GM21423 (cell line): ENCODE data around the gene GRID2.

Experiments used
- ATAC-seq: cut with Tn5 transposase; IDR thresholded peaks from one replicate; pipeline ENCODE4 v1.9.1; 2021; ENCODE audit warnings: mild to moderate bottlenecking, moderate library complexity; ENCODE audit not compliant: unreplicated experiment

GRID2 gene

DNA sequence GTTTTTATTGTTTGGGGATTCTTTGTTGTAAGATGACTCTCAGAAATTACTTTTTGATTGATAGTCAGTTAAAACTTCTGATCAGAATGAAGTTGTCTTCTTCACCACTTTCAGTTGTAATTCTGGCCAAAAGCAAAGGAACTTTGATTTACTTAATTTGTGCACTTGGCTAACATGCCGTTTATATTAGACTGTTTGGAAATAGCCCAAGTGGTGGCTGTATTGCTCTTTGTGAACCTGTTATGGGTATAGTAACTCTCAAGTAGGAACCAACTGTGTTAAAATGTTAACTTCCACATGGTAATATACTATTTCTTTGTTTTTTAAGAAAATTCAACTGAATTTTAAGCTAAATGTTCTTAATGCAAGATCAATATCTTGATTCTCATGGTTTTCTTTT is 581.9 kb downstream of the GRID2 start:
- ATAC-seq: no peak

DNA sequence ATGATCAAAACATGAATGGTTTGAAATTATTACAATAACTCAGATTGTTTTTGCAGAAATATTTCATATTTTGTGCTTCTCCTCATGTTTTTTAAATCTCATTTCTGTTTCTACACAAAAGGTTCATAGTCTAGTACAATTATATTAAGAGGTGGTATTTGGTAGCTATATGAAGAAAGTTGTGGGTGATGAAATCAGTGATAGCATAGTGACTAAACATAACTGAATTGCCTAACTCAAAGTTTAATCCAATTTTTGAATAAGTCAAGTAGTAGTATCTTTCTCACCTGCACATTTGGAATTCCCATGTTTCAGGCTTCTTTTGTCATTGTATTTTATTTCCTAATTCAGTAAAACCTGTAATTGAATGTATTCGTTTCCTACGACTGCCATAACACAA is 648.7 kb downstream of the GRID2 start:
- ATAC-seq: no peak

DNA sequence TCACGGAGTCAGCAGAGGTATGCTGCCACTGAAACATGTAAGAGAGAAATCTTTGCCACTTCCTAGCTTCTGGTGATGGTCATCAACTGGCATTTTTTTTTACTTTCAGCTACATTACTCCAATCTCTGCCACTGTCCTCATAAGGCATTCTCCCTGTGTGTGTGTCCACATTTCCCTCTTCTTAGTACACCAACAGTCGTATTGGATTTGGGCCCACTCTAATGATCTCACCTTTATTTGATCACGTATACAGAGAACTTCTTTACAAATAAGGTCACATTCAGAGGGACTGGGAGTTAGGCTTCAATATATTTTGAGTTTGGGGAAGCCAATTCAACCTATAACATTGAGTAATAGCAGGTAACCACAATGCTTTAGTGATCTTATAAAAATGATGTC is 649.1 kb downstream of the GRID2 start:
- no peak for ATAC-seq

DNA sequence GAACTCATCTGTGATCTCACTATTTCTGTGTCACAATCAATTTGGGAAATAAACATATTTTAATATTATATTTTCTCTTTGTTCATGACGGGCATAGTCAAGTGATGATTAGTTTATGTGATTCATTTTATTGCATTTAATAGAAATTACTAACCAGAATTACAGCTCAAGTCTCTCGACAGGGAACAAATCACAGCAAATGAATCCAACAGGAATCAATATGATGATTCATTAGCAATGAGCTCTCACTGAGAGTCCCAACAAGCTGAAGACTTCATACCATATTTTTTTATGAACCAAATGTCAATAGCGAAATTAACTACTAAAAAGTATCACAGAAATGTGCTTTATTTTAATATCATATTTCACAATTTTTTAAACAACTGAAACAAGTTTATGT is 649.7 kb downstream of the GRID2 start:
- ATAC-seq: no peak

DNA sequence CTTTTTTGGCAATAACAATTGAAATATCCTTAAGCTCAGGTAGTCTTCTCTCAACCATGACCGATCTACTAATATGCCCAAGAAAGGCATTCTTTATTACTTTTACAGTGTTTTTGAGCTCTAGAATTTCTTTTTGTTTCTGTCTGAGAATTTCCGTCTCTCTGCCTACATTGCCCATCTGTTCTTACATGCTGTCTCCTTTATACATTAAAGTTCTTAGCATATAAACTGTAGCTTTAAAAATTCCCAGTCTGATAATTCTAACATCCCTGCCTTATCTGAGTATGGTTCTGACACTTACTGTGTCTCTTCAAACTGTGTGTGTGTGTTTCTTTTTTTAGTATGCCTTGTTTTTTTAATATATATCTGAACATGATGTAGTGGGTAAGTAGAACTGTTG is 658.1 kb downstream of the GRID2 start:
- ATAC-seq: no peak

DNA sequence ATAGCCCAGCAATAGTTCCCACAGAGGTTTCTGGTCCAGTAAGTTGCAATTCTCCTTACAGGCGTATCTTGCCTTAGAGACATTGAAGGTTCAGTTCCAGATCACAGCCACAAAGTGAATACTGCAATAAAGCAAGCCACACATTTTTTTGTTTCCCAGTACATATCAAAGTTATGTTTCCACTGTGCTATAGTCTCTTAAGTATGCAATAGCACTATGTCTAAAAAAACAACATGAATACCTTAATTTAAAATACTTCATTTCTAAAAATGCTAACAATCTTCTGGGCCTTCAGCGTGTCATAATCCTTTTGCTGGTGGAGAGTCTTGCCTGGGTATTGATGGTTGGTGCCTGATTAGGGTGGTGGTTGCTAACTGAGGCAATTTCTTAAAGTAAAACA is 659.1 kb downstream of the GRID2 start:
- ATAC-seq: no peak

DNA sequence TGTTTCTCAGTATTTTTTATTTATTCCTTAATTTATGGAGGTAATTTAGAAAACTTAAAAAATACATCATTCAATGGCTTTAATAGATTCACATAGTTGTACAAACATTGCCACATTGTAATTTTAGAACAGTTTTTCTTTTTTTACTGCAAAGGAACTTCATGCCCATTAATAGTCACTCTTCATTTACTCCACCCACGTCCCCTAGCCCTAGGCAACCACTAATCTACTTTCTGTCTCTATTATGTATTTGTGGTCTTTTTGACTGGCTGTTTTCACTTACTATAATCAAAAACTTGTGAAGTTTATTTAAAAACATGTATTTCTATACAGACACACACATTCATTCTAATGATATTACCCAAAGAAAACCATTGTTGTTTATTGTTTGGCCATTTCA is 664.8 kb downstream of the GRID2 start:
- no peak for ATAC-seq

DNA sequence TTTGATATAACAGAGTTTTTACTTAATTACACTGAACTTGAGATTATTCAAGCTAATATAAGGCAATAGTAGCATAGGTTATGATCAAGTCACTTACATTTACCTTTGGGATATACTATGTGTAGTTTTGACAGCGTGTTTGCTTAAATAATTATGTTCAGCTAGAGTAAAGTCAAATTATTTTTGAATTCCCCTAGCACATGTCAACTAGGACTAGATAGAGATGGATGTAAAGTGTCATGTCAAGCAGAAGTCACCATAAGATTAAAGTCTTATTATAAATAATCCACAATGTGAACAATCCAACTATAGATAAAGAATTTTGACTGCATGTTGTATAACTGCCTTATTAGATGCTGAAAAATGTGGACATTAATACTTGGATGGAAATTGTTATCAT is 665.2 kb downstream of the GRID2 start:
- ATAC-seq: no peak

DNA sequence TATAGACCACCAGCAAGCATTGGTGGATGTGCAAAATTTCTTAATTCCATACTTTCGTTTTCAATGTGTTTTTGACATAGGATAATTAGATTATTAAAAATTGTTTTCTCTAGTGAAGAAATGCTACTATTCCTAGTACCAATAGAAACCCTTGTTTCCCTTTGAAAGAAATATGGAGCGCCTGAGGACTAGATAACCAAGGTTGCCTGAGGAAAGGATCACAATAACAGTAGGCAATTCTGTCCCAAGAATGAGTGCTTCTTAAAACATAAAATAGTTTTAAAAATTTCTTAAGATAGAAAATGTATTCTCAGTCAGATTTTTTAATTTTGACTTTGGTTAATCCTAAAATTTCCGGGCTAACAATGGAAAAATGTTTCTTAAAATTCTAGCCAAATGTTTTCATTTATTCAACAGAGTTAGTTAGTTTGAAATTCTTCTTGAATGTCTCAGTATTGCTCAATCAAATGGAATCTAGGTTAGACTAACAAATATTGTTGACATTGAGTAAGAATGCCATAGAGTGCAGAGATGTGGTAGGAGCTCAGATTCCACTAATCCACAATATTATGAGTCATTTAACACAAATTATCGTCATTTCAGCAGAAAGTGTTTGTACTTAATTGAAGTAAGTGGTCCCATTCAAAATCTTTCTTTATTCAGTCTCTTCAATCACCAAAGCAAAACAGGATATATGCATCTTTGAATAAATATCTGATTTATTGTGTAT is 666.0 kb downstream of the GRID2 start:
- ATAC-seq: no peak

DNA sequence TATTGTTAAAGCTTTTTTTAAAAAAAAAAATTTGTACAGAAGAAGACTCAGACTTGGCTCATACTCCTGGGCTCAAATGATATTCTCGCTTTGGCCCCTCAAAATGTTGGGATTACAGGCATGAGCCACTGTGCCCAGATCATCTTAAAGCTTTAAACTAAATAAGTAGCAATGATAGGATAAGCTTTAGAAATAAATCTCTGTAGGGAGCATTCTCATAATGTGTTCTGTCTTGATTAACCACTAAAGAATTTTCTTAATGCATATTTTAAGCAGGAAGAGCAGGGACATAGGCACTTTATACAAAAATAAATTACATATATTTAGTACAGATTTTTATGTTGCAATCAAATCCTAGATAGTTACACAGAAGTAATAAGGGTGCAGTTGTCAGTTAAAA is 667.2 kb downstream of the GRID2 start:
- no peak for ATAC-seq

DNA sequence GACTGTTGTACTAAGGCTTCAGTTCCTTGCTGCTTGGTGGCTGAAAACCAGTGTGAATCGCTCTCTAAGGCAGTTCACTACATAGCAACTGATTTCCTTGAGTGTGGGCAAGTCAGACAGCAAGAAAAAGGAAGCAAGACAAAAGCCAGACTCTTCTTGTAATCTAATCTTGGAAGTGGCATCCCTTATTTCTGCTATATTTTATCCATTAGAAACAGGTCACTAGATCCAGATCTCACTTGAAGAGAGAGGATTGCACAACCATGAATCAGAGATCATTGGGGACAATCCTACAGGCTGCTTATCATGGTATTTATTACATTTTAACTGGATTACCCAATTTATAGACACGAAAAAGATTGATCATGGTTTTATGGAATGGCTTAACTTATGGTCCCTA is 684.5 kb downstream of the GRID2 start:
- ATAC-seq: no peak

DNA sequence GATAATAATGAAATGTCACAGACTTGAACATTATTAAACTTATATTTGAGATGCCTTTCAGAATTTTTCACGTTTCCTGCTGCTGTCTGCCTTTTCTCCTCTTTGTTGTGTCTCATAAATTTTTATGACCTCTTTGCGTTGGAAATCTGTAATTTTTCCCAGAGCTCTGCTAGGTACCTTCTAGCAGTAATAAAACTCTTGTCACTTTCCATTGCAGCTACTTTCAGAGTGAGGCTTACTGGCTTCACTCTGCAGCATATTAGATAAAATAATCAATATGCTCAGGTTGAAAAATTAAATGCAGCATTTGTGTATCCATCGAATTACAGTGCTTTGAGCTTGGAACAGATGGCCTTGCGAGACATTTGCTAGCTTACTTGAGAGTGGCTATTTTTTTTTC is 689.0 kb downstream of the GRID2 start:
- ATAC-seq: no peak

DNA sequence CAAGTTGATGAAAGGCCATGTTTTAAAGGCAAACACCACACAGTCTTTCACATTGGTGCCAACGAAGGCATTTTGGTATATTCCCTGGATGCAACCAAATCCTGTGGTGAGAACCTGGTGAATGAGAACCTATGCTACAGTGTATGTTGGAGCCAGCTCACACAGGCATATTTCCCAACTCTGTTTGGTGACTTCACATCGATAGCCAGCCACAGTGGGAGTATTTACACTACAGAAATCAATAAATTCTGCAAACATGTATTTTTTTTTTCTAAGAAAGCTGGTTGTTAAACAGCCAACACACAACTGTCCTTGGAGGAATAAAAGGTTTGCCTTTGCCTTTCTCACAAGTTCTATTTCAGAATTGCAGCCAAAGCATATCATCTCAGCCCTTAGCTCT is 691.0 kb downstream of the GRID2 start:
- no peak for ATAC-seq

DNA sequence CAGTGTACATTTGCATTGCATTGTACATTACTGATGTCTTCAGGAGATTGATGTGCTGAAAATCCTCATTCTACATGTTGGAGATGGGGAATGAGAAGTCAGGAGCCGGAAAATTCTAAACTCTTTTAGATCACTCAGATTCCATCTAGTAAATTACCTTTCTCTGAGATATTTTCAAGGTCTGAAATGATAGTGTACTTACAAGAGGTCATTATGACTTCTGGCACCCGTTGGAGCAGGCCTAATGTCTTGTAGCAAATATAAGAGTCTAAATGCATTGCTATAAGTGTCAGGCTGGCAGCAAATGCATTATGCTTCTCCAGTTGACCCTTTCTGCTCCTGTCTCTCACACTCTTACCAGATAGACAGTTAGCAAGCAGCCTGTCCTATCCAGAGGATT is 692.8 kb downstream of the GRID2 start:
- ATAC-seq: no peak

DNA sequence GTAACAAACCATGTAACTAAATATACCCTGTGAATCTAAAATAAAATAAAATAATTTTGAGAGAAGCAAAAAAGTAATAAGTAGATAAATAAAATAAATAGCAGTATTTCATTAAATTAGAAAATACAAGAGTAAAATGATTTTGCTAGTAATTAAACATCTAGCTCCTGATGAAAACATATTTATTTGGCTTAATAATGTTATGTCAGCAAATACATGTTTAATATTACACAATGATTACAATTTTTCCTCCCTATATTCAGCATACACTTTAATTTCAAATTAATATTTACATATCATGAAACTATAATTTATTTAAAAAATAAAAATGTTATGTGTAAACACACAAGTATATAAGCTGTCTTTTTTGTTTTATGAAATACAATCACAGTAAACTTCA is 697.1 kb downstream of the GRID2 start:
- no peak for ATAC-seq

DNA sequence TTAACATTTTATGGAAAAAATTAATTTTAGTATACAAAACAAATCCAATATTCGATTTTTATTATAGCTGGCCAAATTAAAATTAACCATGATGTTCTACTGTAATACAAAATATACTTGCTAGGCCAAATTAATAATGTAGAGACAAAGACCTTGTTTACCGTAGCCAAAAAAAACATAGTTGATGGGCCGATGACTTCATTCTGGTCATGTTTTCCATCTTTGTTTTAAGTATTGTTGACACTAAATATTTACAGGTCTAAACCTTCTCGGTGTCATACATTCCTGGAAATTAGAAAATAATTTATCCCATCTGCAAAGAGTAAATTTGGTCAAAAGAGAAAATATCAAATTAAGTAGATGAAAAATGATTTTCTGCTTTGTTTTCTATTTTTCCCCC is 698.5 kb downstream of the GRID2 start:
- ATAC-seq: no peak

DNA sequence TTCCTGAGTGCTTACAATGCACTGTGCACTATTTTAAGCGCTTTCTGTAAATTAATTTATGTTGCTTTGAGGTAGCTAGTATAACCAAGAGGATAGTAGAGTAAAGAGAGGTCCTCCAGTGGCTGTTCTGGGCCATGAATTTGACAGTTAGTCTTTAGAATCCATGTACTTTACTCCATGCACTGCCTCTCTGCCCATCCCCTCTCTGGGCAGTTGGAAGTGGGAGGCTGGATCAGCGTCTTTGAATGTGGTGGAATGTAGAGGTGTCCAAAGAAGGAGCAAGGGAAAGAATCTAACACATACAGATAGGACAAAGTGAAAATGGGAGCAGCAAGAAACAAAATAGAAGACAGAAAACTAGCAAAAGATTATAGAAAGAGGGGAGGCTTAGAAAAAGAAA is 712.6 kb downstream of the GRID2 start:
- ATAC-seq: no peak

DNA sequence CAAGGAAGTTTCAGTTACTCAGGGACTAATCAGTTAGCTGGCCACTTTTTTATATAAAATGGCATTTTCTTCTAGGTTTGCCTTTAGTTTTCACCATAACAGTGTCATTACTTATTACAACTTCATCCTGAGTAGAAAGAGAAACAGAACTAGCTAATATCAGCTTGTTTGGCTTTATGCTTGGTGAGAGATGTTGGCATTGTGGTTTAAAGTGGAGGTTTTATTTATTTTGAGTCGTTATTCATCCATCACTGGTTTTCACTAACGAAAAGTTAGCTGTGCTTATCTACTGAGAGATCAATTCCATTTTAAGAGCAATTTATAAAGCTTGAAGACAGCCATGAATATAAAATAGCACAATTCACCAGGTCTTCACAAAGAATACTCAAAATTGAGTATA is 714.5 kb downstream of the GRID2 start:
- no peak for ATAC-seq

DNA sequence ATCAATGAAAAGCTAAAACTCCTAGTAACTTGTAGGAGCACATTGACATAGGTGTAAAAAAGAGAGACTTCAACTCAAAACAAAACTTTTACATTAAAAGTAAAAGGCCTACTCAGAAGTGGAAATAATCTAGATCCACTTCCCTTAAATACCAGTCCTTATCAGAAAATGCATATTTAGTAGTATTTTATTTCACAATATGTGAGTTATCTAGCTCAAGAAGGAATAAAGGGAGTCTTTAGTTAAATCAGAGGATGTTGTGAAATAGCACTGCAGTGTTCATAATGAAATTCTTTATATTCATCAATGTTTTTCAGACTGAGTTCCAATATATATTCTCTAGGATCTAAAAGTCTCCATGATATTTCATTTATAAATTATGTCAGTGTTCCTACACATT is 715.0 kb downstream of the GRID2 start:
- ATAC-seq: no peak

DNA sequence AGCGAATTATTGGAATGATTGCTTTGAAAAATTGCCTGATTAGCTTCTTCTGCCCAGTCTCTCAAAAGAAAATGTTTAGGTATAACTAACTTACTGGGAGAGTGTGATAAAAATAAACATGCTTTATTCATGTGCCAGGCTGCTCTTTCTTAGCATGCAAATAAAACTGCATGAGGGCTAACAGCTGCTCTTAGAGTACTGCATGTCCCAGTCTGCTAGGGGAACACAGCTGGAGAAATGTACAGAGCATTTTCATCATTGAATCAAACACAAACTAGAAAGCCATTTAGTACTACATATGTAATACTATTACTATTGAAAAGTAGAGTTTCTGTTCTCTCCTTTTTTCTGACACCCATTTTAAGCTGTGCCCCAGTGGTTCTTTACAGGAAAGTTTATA is 726.0 kb downstream of the GRID2 start:
- no peak for ATAC-seq

DNA sequence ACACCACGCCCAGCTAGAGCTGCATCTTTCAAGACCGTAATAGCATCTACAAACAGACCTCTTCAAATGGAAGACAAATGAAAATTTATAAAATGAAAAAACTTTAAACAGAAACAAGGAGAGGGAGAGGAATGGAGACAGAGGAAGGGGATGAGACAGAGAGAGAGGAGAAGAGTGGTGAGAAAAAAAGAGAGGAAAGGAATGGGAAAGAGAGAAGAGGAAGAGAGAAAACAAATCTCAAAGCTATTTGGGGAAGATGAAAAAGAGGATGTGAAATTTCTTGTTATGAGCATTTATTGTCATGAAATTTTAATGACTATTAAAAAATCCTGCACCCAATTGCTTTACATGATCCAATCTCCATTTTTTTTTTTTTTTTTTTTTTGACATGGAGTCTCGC is 726.9 kb downstream of the GRID2 start:
- no peak for ATAC-seq

DNA sequence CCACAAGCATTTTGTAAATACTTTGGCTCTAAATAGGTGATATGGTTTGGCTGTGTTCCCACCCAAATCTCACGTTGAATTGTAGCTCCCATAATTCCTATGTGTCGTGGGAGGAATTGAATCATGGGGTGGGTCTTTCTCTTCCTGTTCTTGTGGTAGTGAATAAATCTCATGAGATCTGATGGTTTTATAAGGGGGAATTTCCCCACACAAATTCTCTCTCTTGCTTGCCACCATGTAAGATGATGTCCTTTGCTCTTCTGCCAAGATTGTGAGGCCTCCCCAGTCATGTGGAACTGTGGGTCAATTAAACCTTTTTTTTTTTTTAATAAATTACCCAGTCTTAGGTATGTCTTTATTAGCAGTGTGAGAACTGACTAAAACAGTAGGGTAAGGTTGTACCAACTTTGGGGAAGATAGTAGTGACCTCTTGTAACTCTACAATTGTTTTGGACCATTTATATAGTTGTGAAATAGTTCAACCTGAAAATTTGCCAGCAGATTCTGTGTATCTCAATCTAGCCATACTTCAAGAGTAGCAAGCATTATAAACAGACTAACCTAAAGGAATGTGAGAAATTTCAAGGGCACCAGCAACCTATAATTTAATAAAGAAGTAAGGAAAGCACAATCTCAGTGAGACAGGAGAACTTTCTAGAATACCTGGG is 727.8 kb downstream of the GRID2 start:
- no peak for ATAC-seq

DNA sequence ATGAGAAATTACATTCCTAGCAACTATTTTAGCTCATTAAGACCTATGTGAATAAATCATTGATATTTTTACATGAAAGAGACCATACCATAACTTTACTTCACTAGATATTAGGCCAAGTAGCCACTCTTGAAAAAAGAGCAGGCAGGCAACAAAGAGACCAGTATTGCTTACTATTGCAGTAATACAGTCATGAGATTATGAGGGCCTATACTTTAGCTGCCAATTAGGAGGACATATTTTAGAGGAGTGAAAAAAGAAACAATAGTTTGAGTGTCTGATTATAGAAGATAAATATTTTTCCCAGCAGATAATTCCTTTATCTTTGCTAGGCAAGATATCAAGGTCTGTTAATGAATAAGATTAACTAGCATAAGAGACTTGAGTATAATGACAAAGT is 739.0 kb downstream of the GRID2 start:
- ATAC-seq: no peak
